Heart right ventricle (tissue), 16 donors: ENCODE results near the gene OR2A42. TPM values are rescaled to one million over a fixed set of nuclear protein-coding genes. Genes with fewer than 3 reads are reported as not detected.
"Not testable (repeated sequence)": the region's sequence is repeated elsewhere in the genome, so short reads cannot be mapped to it uniquely, and the experiment has no call there.

Experiments
- ATAC-seq, 8 donors: fragments of 200-7000 bp; cut with Tn5 transposase; one replicate each; pipeline ENCODE4 v1.9.1; 2020; ENCODE audit warnings: mild to moderate bottlenecking in 8 of 8, moderate library complexity in 8 of 8, moderate number of reproducible peaks in 1 of 8
- DNase-seq, 2 donors: peaks; one replicate each; pipeline ENCODE4 v3.0.0-alpha.2; 2020
- H3K27ac ChIP-seq, 10 donors: fragments of 200-600 bp; sonication (generic) in 2 of 10; one replicate each; pipeline versions ENCODE4 v1.5.0 to v1.8.0; 2020 to 2022; ENCODE audit warnings: mild to moderate bottlenecking in 3 of 10
- H3K27me3 ChIP-seq, 7 donors: fragments of 200-600 bp; one replicate each; pipeline ENCODE4 v1.8.0; 2021 to 2022; ENCODE audit warnings: mild to moderate bottlenecking in 2 of 7
- H3K36me3 ChIP-seq, 9 donors: fragments of 200-600 bp; sonication (generic) in 1 of 9; one replicate each; pipeline versions ENCODE4 v1.5.0 to v1.8.0; 2020 to 2022; ENCODE audit warnings: mild to moderate bottlenecking in 2 of 9
- H3K4me1 ChIP-seq, 9 donors: fragments of 200-600 bp; sonication (generic) in 1 of 9; one replicate each; pipeline versions ENCODE4 v1.5.0 to v1.8.0; 2020 to 2022; ENCODE audit warnings: mild to moderate bottlenecking in 4 of 9
- H3K4me3 ChIP-seq, 10 donors: fragments of 200-600 bp; sonication (generic) in 2 of 10; one replicate each; pipeline versions ENCODE4 v1.5.0 to v1.8.0; 2020 to 2022; ENCODE audit warnings: mild to moderate bottlenecking in 7 of 10, moderate library complexity in 2 of 10
- H3K9me3 ChIP-seq, 11 donors: fragments of 200-600 bp in 10 of 11; sonication (generic) in 2 of 11; one replicate each; pipeline versions ENCODE4 v1.5.0 to v1.8.0; 2013 to 2022; ENCODE audit warnings: mild to moderate bottlenecking in 2 of 11, control low read depth in 1 of 11, moderate library complexity in 1 of 11
- WGBS, 2 donors: extraction: QIAGEN DNeasy Blood & Tissue Kit; methylation state at CpG; one replicate each; pipeline ENCODE4 v1.1.7; 2013; ENCODE audit warnings: inconsistent platforms in 1 of 2; 5-methylcytosine and 5-hydroxymethylcytosine counted together
- intact Hi-C, 10 donors: fragments of 100-400 bp; cut with DNase I; formaldehyde crosslinking; loops; one replicate each; pipeline versions ENCODE4 v1.11.1 to v1.14.2; 2022
- long read RNA-seq, 3 donors: library from polyadenylated mRNA; unstranded; transcript quantifications; one replicate each; pipeline ENCODE4 v2.0.0, GENCODE V29; 2020 to 2021
- polyA plus RNA-seq, 2 donors: library from polyadenylated mRNA; stranded (reverse); fragments of 200-250 nt; gene quantifications; one replicate each; pipeline ENCODE4 v1.2.3, GENCODE V29; 2013
- total RNA-seq, 10 donors: library from RNA; stranded (reverse); fragmentation: NEBNext Ultra II Directional in 3 of 10; extraction: Animal tissue kit (Norgen Biotek cat#: 25700) in 3 of 10; gene quantifications; one replicate each; pipeline versions ENCODE4 v1.2.1 to v1.2.4, GENCODE V29; 2021 to 2023
- donor health status: Arrhythmogenic right ventricular cardiomyopathy.
- donor health status: ischemic (EF 13 %, LVEDD 7.1; RV severe dilation, severe dysfunction).
- donor health status: healthy with polysubstance abuse.
- donor health status: DM: no; HTN: yes; CAD: no.
- donor health status: DM: no; HTN: no; CAD: no.
- donor health status: ischemic (EF 25% LVEDD 6.9; RV normal size, moderate dysfunction).
- donor health status: ischemic (EF 25% LVEDD 5.7; RV mildly dilated, moderate dysfunction).
- donor health status: healthy.
- donor health status: DM: yes; HTN: yes; CAD: no.
- donor health status: Ischemic cardiomyopathy.
- donor health status: ischemic (EF 35%, LVEDD 5.7; RV mildly dilated, moderate dysfunction).
- donor health status: nonischemic (EF 11% LVEDD 7.7; RV severe dilation, severe dysfunction).
- donor health status: DM: yes; HTN: yes; CAD: no.
- donor health status: PGD.
- donor health status: ischemic (EF 29% LVEDD 5.4; RV normal size, mild dysfunction).
- donor health status: nonischemic (EF 23%, LVEDD 6.1; RV moderate dilation, normal function).

Gene OR2A42, protein sequence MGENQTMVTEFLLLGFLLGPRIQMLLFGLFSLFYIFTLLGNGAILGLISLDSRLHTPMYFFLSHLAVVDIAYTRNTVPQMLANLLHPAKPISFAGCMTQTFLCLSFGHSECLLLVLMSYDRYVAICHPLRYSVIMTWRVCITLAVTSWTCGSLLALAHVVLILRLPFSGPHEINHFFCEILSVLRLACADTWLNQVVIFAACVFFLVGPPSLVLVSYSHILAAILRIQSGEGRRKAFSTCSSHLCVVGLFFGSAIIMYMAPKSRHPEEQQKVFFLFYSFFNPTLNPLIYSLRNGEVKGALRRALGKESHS
- under 1 TPM in 2 of 10 donors, not detected in 8; 0.05 to 0.07 TPM for total RNA-seq
- under 1 TPM; 0.01 to 0.07 TPM for polyA plus RNA-seq
- long read RNA-seq, donor 1 = 0 reads
- long read RNA-seq, donor 2 = 0 reads
- long read RNA-seq, donor 3 = 0 reads

- H3K36me3 ChIP-seq, H3K4me1 ChIP-seq, ATAC-seq, DNase-seq, H3K4me3 ChIP-seq, H3K9me3 ChIP-seq, H3K27ac ChIP-seq, H3K27me3 ChIP-seq, intact Hi-C loops: not testable (repeated sequence)
- 74 to 80% methylated on average over 1 of the region's 2 CpGs for WGBS, 2 donors
These were observed at the start of gene OR2A42 for GRCh38 chr7:144239365-144239764. TSS of gene OR2A42 (minus strand) at chr7:144239605. CDS start at chr7:144232843, 6,762 bp downstream.

DNA sequence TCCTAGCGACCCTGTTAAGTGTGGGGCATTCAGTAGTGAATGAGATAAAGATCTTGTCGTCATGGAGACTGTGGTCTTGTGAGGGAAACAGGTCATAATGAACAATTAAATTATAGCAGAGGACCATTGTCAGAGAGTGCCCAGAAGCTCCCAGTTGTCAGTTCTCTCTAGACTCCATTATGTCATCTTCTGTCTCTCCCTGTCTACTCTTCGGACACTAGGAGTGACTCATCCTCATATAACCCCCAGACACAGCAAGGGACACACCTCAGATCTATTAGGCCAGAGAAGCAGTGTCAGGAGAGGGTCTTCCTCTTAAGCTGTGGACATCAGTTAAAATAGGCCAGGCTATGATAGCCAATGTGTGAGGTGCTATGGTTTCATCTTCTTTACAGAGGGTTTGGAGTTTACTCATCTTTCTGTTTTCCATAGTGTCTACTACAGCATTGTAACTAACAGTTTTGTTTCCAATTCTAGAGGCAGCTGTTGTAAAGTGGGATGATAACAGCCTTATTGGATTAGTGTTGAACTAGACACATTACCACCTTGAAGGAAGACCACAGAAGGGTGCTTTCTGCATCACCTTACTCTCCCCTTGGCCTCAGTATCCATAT, 47.9 kb upstream of the OR2A42 start:
- DNase-seq, H3K4me3 ChIP-seq, H3K27me3 ChIP-seq, H3K27ac ChIP-seq, H3K36me3 ChIP-seq, intact Hi-C loops, ATAC-seq, H3K9me3 ChIP-seq, H3K4me1 ChIP-seq: not testable (repeated sequence)
- no CpG with 5 or more reads among the region's 3 CpGs for WGBS, 2 donors

- no CpG with 5 or more reads among the region's 6 CpGs for WGBS, 2 donors
These were observed 44.3 kb upstream of the OR2A42 start for GRCh38 chr7:144283716-144284115.

DNA sequence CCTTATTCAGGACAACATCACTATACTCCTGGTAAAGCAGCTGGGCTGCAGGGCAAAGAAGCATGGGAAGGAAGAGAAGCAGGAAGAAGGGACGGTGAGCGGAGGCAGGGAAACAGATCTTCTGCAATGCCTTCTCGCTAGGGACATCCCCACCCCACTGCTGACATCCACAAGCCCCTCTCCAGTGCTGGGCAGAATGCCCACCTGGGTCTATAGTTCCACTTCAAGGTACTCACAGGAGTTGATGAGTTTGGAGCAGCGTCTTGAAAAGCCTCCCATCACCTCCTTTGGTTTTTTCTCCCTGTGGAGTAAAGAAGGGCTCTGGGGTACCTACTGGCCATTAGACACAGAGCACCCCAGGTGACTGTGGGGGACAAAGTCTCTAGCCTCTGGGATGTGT, 43.1 kb upstream of the OR2A42 start:
- H3K4me3 ChIP-seq, H3K4me1 ChIP-seq, H3K27me3 ChIP-seq, DNase-seq, H3K36me3 ChIP-seq, intact Hi-C loops, H3K27ac ChIP-seq, H3K9me3 ChIP-seq: not testable (repeated sequence)
- peak in 1 of 8 donors; percentile 12 for ATAC-seq
- 87 to 91% methylated on average over 2 of the region's 4 CpGs for WGBS, 2 donors

More at GRCh38 chr7:144283716-144284115, 44.3 kb upstream of the OR2A42 start:
- H3K4me3 ChIP-seq, H3K36me3 ChIP-seq, DNase-seq, ATAC-seq, H3K9me3 ChIP-seq, H3K27ac ChIP-seq, intact Hi-C loops, H3K4me1 ChIP-seq, H3K27me3 ChIP-seq: not testable (repeated sequence)

- H3K9me3 ChIP-seq, H3K27ac ChIP-seq, H3K27me3 ChIP-seq, H3K4me1 ChIP-seq, H3K36me3 ChIP-seq, intact Hi-C loops, H3K4me3 ChIP-seq, DNase-seq: not testable (repeated sequence)
- WGBS, 2 donors = no CpG with 5 or more reads among the region's 8 CpGs
- peak in 1 of 8 donors; percentile 10 for ATAC-seq
These were observed 42.6 kb upstream of the OR2A42 start for GRCh38 chr7:144281981-144282380.

DNA sequence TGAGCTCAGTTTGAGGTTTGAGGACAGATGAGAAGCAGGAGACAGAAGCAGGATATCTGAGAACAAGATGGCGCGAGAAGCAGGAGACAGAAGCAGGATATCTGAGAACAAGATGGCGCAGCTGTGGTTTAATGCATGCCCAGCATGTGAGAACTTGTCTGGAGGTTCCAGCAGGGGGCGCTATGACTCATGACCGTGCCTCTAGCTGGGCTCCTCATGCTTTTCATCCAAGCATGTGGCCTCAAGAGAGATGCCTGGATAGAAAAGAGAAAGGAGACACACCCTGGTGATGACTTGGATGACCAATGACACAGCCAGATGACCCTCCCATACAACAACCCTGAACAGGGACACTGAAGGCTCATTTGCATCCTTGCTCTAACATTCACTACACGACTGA, 40.6 kb upstream of the OR2A42 start:
- 96 to 97% methylated on average over 3 of the region's 6 CpGs for WGBS, 2 donors
- H3K4me3 ChIP-seq, intact Hi-C loops, H3K36me3 ChIP-seq, H3K27ac ChIP-seq, H3K4me1 ChIP-seq, DNase-seq, H3K9me3 ChIP-seq, H3K27me3 ChIP-seq: not testable (repeated sequence)
- peak in 1 of 8 donors; percentile 15 for ATAC-seq

- H3K4me1 ChIP-seq, H3K4me3 ChIP-seq, intact Hi-C loops, H3K27ac ChIP-seq, H3K9me3 ChIP-seq, H3K36me3 ChIP-seq, DNase-seq, H3K27me3 ChIP-seq, ATAC-seq: not testable (repeated sequence)
- 96 to 99% methylated on average over 4 of the region's 6 CpGs for WGBS, 2 donors
These were observed 35.9 kb upstream of the OR2A42 start for GRCh38 chr7:144275281-144275680.

GRCh38 chr7:144269188-144269587, 29.8 kb upstream of the OR2A42 start, which contains the start of gene CTAGE8:
TSS of gene CTAGE8 (minus strand) at chr7:144269288. CDS start at chr7:144269250, 38 bp downstream.
- ATAC-seq, H3K36me3 ChIP-seq, H3K27ac ChIP-seq, H3K4me1 ChIP-seq, H3K9me3 ChIP-seq, H3K4me3 ChIP-seq, DNase-seq, H3K27me3 ChIP-seq, intact Hi-C loops: not testable (repeated sequence)
- WGBS, 2 donors = no CpG with 5 or more reads among the region's 19 CpGs

DNA sequence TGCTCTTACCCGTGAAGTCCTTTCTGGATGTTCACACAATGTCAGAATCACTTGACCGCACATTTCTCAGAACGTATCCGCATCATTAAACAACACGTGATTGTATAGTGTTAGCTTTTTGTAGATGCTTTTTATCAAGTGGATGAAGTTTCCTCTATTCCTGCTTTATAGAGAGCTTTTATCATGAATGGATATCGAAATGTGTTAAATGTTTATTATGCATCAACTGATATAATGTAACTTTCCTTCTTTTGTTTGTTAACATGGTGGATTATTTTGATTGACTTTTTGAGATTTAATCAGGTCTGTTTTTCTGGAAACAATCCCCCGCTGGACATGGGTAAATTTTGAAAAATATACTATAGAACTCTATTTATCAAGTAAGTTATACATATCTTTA, 25.3 kb upstream of the OR2A42 start, which contains the start of gene OR2A7:
Gene OR2A7 (minus strand): TSS at position 101 of the 400 bp plus-strand sequence. CDS start 5,164 bp downstream, outside the sequence.
- H3K27ac ChIP-seq, H3K36me3 ChIP-seq, H3K4me1 ChIP-seq, H3K27me3 ChIP-seq, intact Hi-C loops, ATAC-seq, H3K4me3 ChIP-seq, DNase-seq, H3K9me3 ChIP-seq: not testable (repeated sequence)
- WGBS, 2 donors = 89 to 90% methylated on average over 6 of the region's 7 CpGs

GRCh38 chr7:144262128-144262527, 22.7 kb upstream of the OR2A42 start:
- H3K27me3 ChIP-seq, H3K4me3 ChIP-seq, H3K9me3 ChIP-seq, H3K36me3 ChIP-seq, DNase-seq, ATAC-seq, H3K4me1 ChIP-seq, H3K27ac ChIP-seq, intact Hi-C loops: not testable (repeated sequence)
- no CpG with 5 or more reads among the region's 2 CpGs for WGBS, 2 donors

- WGBS, 2 donors = no CpG with 5 or more reads among the region's 14 CpGs
- intact Hi-C loops, H3K9me3 ChIP-seq, H3K4me3 ChIP-seq, ATAC-seq, H3K4me1 ChIP-seq, H3K27me3 ChIP-seq, H3K27ac ChIP-seq, H3K36me3 ChIP-seq, DNase-seq: not testable (repeated sequence)
These were observed 19.7 kb upstream of the OR2A42 start for GRCh38 chr7:144259067-144259466.
